DMS53 treated with DMSO at 0.1 percent for 48 hours (cell line): ENCODE data around the gene ARL15.

Experiments
- DNase-seq: peaks from one replicate; lab custom pipeline; 2025; ENCODE audit not compliant: unreplicated experiment; lab: John Stamatoyannopoulos, UW

The ARL15 gene

DNA sequence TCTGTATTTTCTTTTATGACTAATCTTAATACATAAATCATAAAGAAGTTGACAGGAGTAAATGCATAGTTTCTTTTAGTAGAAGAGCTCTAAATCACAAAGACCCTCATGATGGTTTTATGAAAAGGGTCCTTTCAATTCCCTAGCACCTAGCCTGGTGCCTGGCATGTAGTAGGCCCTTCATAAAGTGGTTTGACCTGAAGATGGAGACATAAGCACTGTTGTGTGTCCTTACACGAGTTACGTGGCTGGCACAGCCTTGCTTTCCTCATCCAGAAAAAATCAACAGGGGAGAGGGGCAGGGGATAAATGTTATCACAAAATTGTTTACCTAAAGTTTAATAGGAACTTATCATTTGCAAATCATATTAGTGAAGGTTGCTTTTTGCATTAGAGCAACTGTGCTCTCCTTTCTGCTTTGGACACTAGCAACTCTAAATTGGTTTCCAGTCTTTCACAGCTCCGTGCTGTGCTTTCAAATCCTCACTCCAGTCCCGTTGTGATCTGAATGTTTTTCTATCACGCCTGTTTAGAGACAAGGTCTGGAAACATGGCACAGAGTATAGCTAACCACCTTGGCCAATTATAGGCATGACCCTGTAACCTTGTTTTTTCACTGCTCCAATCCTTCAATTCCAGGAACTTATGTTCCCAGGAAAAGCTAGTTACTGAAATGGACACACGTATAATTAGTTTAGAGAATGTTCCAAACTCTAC, 55.7 kb downstream of the ARL15 start:
- DNase-seq, result no peak

DNA sequence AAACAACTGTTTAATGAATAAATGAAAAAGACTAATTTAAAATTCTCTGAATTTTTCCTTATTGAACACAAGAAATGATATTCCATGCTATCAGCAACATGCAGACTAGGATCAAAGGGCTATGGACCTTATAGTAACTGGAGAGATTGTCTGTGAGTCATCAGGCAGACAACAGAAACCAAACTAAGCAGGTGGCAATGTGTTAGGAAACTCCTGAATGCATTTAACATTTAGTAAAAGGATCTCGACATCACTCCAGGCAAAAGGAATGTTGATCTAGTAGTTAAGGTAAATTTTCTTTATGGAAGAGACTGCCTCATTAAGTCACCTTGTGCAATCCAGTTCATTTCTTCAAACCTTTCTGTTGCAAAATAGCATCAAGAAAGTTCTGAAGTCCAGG, 58.4 kb downstream of the ARL15 start:
- DNase-seq, result peak; percentile 72

DNA sequence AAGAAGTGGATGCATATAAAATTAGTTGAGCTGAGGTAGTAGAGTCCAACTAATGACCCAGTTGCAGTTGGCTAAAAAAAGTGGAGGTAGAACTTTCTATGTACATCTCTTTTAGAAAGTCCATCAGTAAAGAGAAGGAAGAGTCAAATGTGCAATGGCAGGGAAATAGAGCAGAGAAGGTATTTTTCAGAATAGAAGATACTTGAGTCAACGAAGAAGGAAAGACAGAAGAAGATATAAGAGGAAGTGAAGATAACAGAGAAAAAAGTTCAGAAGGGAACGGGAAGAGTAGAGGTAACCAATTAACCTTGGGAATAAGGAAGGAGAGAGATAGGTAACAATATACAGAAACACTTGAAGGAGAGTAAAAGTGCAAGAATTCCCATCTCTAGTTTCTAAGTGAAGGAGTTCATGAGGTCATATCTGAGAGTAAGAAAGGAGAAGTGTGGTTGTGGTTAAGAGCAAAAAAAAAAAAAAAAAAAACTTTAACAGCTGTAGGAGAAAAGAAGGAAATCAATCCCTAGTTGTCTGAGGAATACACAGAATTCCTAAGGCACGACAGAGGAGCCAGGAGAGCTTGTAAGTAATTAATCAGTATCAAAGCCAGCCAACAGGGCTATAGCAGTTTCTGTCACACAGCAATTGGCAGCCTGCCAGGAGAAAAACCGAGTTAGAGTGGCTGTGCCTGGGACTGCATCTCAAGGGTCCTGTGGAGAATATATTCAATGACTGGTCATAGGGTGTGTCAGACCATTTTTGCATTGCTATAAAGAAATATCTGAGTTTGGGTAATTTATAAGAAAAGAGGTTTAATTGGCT, 61.0 kb downstream of the ARL15 start:
- DNase-seq, result no peak

DNA sequence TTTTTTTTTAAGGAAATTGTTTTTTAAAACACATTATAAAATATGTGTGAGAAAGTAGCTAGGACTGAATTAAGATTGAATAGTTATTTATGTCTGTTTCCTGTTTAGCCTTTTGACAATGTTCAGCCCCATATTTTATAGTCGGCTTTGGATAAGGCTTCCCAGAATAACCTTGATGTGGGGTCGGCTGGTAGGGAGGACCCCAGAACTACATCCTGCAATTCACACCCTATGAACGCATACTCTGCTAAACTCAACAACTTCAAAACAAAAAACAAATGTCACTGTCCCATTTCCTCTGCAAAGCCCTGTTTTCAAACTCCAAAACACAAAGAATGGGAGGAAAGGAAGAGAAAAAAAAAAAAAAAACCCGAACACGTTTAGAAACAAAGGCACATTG, 63.1 kb downstream of the ARL15 start:
- no peak for DNase-seq

DNA sequence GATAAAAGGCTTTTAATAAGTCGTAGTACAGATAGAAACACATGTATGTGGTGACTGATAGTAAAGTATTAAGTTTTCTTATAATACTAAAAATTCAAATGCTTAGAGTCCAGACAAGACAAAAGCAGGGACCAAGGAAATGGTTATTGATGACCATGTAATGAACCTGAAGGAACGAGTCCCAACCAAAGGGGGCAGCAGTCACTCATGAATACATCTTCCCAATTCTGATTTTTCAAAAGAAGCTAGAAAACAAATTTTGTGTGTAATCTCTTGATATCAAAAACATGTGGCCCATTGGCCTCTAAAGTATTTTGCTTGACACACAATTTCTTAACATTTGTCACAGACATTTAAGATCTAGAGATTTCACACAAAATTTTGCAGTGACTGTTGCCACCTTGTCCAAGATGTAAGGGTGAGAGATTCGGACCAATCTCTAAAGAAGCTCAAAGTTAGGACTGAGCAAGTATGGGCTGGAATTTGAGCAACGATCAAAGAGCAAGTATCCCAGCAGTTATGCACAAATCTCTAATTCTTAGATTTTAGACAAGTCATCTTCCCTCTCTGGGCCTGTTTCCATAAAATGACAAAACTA, 66.8 kb downstream of the ARL15 start:
- peak; percentile 50 for DNase-seq

DNA sequence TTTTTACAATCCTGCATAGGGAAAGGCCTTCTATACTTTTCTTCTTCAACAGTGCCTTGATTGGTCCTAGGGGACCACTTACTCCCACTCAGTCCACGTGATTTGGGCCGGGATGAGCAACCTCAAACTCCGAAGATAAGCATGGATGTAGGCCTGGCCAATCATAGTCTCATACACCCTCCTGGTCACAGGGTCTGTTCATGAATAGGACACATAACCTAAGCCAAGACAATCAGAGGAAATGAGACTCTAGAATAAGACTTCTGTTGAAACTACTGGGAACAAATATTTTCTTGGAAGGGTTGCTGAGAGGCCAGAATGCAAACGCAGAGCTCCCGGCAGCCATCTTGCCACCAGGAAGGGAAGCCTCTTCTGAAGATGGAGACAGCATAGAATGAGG, 68.1 kb downstream of the ARL15 start:
- no peak for DNase-seq

DNA sequence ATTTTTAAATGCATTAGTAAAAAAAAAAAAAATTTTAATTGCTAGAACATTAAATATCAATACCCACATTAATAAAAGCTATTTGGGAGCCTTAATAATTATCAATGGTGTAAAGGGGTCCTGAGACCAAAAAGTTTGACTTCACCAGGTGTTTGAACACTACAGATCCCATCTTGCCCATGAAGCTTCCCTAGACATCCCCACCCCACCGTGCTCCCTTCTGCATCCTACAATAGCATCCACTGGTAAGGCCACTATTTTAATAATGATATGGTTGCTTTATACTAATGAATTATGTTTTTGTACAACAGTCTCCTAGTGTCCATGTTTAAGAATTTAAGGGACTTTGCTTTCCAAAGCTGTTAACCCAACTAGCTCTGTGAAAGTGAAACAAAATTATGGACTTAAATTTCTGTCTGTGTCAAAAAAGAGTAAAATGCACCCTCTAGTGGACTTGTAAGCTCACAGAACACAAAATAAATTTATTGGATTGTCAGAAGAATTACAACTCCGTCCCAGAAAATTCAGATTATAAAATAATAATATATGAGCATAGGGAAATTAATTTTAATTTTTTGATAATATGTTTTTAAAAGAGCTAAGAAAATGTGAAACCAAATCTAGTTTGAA, 76.0 kb downstream of the ARL15 start:
- peak; percentile 11 for DNase-seq

DNA sequence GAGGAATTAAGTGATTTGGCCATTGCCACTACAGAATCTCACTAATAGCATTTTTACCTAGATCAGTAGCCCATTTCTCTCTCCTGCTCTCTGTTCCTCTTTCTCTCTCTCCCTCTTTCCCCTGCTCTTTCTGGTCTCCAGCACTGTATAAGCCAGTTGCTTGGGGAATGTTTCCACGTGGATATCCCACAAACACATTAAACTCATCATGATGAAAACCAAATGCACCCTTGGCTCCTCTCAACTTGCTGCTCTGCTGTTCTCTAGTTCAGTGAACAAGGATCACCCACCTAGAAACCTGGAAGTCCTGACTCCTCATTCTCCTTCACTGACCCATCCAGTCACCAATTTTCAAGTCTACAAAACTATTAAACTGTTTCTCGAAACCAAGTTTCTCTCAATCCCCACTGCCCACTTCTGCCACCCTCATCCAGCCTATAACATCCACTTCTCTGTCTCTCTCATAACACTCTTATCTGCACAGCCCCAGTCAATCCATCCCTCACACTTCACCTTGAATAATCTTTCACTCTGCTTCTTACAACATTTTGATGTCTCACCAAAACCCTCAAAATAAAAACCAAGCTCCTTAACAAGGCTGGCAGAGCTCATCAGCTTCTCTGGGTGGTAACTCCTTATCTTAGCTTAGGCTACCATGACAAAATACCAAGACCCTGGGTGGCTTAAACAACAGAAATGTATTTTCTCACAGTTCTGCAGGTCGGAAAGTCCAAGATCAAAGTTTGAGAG, 79.3 kb downstream of the ARL15 start:
- no peak for DNase-seq

DNA sequence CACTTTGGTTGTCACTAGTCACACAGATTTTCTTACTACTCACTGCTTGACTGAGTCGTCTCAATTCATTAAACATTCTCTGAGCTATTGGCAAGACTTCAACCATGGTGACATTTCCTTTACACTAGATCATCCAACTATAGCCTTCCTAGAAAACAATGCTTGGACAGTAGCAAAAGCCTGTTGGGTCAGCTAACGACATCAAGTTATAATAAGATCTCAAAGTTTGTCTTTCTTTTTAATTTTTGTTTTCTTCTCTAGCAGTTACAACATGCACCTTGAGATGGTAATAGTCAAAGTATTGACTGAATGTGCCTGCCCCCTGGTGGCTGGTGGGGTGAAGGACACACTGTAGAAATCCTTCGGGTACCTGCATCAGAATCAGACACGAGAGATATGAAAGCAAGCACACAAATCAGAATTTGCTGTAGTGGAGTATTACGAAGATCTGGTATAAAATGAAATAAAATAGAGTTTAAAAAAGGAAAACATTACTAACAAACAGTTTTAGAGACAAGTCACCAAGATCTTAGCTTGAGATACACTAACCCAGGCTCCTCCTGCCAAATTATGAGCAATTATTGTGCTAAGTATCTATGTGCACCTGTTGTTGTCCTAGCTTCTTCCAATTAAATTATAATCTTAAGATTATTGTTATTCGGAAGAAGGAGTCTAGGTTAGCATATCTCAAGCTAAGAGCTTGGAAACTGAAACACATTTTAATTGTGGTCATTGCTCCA, 81.2 kb downstream of the ARL15 start:
- peak; percentile 26 for DNase-seq

DNA sequence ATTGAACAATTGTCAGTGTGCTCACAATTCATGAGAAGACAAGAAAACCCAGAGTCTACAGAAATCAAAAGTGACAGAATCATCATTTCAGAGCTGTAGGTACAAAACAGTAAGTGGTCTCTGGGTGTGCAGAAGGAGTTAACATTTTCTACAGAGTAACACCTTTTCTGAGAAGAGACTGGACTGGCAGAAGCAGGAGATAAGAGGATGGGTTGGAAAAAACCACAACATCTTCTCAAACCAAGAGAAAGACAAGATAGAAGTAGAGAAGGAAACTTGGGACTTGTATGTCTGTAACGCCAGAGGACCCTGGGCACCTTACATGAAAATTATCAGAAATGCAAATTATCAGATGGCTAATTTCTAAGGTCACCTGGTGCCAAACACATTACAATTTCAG, 82.6 kb downstream of the ARL15 start:
- DNase-seq, result no peak

DNA sequence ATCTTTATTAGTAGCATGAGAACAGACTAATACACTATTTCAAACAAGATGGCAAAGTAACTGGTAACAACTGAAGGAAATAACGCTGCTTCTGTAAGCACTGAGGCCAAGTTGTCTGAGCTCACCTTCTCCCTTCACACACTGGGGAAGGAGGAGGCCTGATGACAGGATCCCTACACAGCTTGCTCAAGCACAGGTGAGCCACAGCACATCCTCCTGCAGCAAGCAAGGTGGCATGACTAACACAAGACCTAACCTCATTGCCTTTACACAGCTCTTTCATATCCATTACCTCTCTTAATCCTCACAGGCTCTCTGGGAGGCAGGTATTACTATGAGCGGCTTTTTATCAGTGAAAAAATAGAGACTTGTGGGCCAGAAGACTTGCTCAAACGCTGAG, 83.3 kb downstream of the ARL15 start:
- no peak for DNase-seq

DNA sequence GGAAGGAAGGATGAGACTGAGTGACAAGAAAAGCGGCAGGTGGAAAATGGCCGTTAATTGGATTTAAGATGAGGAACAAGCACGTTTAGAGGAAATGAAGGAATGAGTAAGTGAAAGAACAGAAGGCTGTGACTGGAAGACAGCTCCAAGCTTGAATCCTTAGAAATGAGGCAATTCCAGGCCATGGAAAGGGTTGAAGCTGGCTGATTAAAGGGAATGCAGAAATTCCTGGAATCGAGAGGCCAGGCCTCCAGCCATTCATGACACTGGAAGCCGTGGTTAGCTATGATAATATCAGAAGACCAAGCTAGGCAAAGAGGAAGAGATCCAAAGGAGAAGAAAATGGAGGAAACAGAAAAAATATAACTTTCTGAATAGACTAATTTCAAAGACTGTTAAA, 84.2 kb downstream of the ARL15 start:
- DNase-seq, result no peak

DNA sequence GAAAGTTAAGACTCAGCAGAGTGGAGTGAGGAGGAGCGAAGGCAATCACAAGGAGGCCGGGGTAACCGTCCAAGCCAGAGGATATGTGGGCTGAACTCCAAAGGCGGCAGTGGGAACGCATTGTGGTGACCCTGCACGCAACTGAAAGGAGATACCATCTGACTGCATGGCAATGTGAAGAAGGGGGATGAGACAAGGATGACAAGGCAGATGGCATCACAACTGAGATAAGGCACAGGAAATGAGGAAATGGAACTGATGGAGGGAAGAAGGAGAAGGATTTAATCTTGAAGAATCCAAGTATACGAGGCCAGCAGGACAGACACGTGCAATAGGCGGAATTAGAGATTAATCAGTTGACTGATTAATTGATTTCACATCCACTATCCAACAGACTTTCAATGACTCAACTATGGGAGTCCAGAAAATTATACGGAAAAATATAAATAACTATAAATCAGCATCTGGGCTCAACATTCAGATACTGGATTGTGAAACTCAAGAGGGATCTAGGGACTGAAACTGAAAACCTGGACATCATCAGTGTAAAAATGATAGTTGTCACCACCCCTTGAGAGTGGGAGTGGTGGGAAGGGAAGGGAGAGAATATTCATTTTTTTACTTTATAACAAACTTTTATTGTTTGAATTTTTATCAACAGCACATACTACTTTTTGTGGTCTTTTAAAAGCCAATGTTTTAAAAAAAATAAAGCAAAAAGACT, 86.1 kb downstream of the ARL15 start:
- no peak for DNase-seq

DNA sequence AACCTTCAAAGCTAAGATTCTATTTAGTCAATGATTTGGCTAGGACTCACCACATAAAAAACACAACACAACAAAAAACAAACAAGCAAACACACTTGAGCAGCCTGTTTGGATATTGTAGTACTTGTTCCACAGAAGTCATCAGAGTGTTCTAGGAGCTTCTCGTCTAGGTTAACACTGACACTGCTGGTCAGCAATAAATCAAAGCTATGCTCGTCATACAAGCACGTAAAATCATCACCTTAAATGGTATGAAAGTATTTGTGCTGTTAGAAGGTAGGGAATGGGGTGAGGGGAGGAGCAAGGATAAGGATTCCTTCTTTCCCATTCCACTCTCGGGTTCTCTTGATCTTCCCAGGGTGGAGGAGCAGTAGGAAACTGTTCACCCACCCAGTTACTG, 88.0 kb downstream of the ARL15 start:
- no peak for DNase-seq

DNA sequence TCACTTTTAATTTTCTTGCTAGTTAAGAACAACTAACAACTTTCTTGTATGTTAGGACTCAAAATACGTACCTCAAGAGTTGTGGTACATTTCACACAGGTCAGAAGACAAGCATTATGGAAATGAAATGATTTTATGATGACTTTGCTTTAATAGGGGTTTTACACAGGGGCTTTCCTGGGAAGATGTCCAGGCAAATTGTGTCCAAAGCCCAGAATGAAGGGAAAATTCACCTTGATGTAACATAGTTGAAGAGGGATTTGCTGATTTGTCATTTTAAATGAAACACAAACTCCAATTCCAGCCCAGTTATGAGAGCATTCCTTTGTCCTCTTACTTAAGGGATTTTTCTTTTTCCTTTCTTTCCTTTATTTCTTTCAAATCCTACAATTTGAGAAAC, 89.2 kb downstream of the ARL15 start:
- no peak for DNase-seq

DNA sequence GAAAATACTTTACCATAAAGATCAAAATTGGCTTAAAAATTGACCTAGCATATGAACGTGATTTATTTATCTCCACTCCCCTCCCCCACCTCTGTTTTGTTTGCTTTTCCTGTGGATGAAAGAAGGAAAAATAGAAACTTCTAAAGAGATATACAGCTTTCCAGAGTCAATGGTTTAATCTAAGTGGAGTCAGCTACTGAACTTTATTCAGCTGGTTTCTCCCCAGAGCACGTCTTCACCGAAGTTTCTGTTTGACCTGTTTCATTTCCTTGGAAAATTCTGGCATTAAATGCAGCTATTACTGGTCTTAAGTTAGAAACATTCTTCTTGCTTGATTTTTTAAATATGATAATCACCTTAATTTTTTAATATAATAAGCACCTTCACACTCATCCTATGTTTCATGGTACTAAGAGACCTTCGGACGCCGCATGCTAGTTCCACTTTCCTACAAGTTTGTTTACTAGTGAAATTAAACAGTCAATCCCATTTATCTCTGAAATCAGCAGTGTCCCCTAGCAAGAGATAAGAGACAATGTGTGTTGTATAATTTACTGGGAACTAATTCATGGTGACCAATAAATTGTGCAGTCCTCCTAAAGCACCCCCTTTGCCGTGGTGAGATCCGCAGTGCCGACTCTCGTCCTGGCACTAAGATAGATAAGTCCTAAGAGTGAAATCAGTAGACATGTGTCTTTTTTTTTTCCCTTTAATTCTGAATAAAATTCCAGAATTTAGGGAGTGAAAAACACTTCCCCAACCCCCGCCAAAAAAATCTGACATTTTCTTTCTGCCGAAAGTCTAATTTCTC, 89.9 kb downstream of the ARL15 start:
- DNase-seq, result no peak

DNA sequence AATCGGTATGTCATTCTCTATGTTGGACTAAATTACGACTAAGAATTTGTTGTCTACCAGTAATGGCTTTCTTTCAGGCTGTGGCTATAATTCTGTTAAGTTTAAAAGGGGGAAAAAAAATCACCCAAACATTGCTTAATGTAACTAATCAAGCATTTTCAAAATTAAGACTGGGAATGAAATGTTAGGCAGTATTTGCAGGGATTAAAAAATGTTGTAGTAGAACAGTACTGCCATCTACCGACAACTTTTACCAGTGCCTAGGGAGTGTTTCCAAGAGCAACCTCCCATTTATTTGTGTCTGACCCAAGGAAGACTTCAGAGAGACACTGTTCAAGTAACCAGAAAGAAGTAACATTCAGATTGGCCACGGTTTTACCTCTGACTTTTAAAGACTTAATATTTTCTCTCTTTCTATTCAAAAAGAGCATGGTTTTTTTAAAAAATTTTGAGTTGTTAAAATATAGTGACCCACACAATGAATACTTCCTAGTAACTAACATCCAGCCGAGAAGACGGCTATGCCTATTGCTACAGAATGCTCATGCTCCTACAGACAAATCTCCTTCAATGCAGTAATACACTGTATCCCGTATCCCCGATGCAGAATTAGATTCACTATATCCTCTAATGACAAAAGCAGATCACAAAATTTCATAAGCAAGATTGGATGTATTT, 92.4 kb downstream of the ARL15 start:
- peak; percentile 55 for DNase-seq

DNA sequence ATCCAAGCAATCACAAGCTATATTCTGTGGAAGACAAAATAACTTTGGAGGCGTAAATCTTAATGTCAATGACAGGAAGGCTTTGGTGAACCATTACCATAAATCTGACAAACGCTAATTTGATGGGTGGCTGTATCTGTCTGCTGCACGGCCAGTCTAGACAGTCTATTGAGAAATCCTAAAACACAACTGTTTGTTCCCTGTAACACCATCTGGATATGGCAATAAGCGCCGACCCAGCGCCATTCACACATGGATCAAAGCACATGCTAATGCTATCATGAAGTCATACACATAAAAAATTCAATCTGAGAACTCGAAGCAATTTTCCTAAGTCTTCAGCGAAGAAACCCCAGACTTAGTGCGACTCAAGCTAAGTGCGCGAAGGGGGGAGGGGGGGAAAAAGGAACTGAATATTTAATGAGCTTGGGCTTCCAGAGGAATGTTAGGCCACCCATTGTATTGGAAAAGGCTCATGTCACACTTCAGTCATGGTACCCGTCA, 95.1 kb downstream of the ARL15 start:
- DNase-seq, result no peak
